Esophagus squamous epithelium (tissue), 5 donors: ENCODE measurements around the gene CACNA1B. TPM values are rescaled to one million over a fixed set of nuclear protein-coding genes. Genes with fewer than 3 reads are reported as not detected.

Experiments
- DNase-seq: peaks from one replicate; lab custom pipeline; 2025; lab: John Stamatoyannopoulos, UW
- H3K27ac ChIP-seq, 4 donors: fragments of 200-600 bp; sonication (generic); one replicate each; pipeline ENCODE4 v1.5.1; 2016 to 2019; ENCODE audit warnings: mild to moderate bottlenecking in 1 of 4
- H3K27me3 ChIP-seq, 4 donors: fragments of 200-600 bp; sonication (generic); 1 replicate in 3 of 4; 2 replicates in 1 of 4; pipeline versions ENCODE4 v1.5.1 to v1.6.0; 2017 to 2021; ENCODE audit warnings: antibody characterized with exemption in 1 of 4
- H3K36me3 ChIP-seq, 3 donors: fragments of 200-600 bp; sonication (generic); one replicate each; pipeline ENCODE4 v1.5.1; 2016 to 2019
- H3K4me1 ChIP-seq, 3 donors: fragments of 200-600 bp; sonication (generic); one replicate each; pipeline ENCODE4 v1.5.1; 2017 to 2019
- H3K4me3 ChIP-seq, 4 donors: fragments of 200-600 bp; sonication (generic); 1 replicate in 3 of 4; 2 replicates in 1 of 4; pipeline ENCODE4 v1.5.1; 2016 to 2019; ENCODE audit warnings: mild to moderate bottlenecking in 2 of 4, moderate library complexity in 1 of 4
- H3K9me3 ChIP-seq, 3 donors: fragments of 200-600 bp; sonication (generic); one replicate each; pipeline ENCODE4 v1.5.1; 2016 to 2019
- CTCF ChIP-seq, 6 experiments: fragments of 450-650 bp in 4 of 6; fragments of 200-600 bp in 2 of 6; sonication (generic) in 2 of 6; IDR thresholded peaks; one replicate each; pipeline ENCODE4 v1.5.1; 2016 to 2019; ENCODE audit warnings: antibody characterized with exemption in 6 of 6, mild to moderate bottlenecking in 4 of 6, moderate library complexity in 4 of 6
- POLR2A ChIP-seq, 4 donors: fragments of 450-650 bp; IDR thresholded peaks; one replicate each; pipeline ENCODE4 v1.6.1; 2017; ENCODE audit warnings: antibody characterized with exemption in 4 of 4, mild to moderate bottlenecking in 4 of 4, moderate library complexity in 3 of 4
- WGBS, 2 donors: methylation state at CpG; one replicate each; pipeline ENCODE4 v1.1.5; 2018; 5-methylcytosine and 5-hydroxymethylcytosine counted together
- intact Hi-C: fragments of 100-400 bp; cut with DNase I; formaldehyde crosslinking; loops from one replicate; pipeline ENCODE4 v1.15.0; 2022
- total RNA-seq, 4 donors: library from RNA; depleted of rRNA; stranded (reverse); fragments of >200 nt; gene quantifications; one replicate each; pipeline ENCODE4 v1.1.0, GENCODE V29; 2016
- donor health status: DM: yes; HTN: yes; CAD: no.

The CACNA1B gene
- total RNA-seq, 4 donors from 2014 or later = not detected

GRCh38 chr9:137866226-137867141, 11.1 kb upstream of the CACNA1B start:
- Histone ChIP-seq H3K27ac (no peak overlapping the region), H3K27me3 (peaks cover 0 to 18% (median 0%) of the 10 kb centered on the region in 4 donors), H3K4me1 (no peaks in the 10 kb centered on the region), H3K36me3 (no peaks in the 10 kb centered on the region), H3K9me3 (peaks cover 0 to 3% (median 0%) of the 10 kb centered on the region in 3 donors), H3K4me3 (no peak overlapping the region)
- no peak for TF ChIP-seq CTCF (IDR thresholded peaks at IDR 0.05)
- no peak for TF ChIP-seq POLR2A (IDR thresholded peaks at IDR 0.05)
- WGBS, 2 donors = 30% methylated on average over 11 to 12 of the region's 21 CpGs
- DNase-seq = no peak
- intact Hi-C loops = no loop called here

GRCh38 chr9:137870432-137870831, 7.2 kb upstream of the CACNA1B start:
- WGBS, 2 donors = 51 to 74% methylated on average over 3 of the region's 3 CpGs
- H3K9me3 ChIP-seq = peaks cover 0 to 3% (median 0%) of the 10 kb centered on the region in 3 donors
- H3K4me1 ChIP-seq = no peaks in the 10 kb centered on the region

GRCh38 chr9:137872296-137872695, 5.3 kb upstream of the CACNA1B start:
- Histone ChIP-seq H3K9me3 (peaks cover 0 to 3% (median 0%) of the 10 kb centered on the region in 3 donors), H3K27ac (no peak overlapping the region)
- 75 to 83% methylated on average over 10 of the region's 10 CpGs for WGBS, 2 donors

More at GRCh38 chr9:137870432-137870831, 7.2 kb upstream of the CACNA1B start:
- no peak overlapping the region for H3K27ac ChIP-seq
- no peak overlapping the region for H3K4me3 ChIP-seq
- DNase-seq = no peak
- TF ChIP-seq CTCF (IDR thresholded peaks at IDR 0.05) = no peak
- TF ChIP-seq POLR2A (IDR thresholded peaks at IDR 0.05) = no peak
- peaks cover 0 to 28% (median 0%) of the 10 kb centered on the region in 4 donors for H3K27me3 ChIP-seq
- H3K36me3 ChIP-seq = no peaks in the 10 kb centered on the region
- intact Hi-C loops = no loop called here

GRCh38 chr9:137873408-137873807, 4.2 kb upstream of the CACNA1B start:
- no peak overlapping the region for H3K27ac ChIP-seq
- peaks cover 0 to 5% (median 4%) of the 10 kb centered on the region in 3 donors for H3K4me1 ChIP-seq
- no peak for DNase-seq
- peaks cover 0 to 3% (median 0%) of the 10 kb centered on the region in 3 donors for H3K9me3 ChIP-seq
- peaks cover 0 to 43% (median 0%) of the 10 kb centered on the region in 4 donors for H3K27me3 ChIP-seq
- H3K36me3 ChIP-seq = no peaks in the 10 kb centered on the region
- H3K4me3 ChIP-seq = no peak overlapping the region
- intact Hi-C loops = no loop called here
- 63 to 81% methylated on average over 4 to 5 of the region's 8 CpGs for WGBS, 2 donors
- TF ChIP-seq POLR2A (IDR thresholded peaks at IDR 0.05) (no peak), CTCF (IDR thresholded peaks at IDR 0.05) (no peak)

More at GRCh38 chr9:137872296-137872695, 5.3 kb upstream of the CACNA1B start:
- Histone ChIP-seq H3K27me3 (peaks cover 0 to 35% (median 0%) of the 10 kb centered on the region in 4 donors), H3K4me3 (no peak overlapping the region), H3K4me1 (no peaks in the 10 kb centered on the region), H3K36me3 (no peaks in the 10 kb centered on the region)
- DNase-seq = no peak
- TF ChIP-seq CTCF (IDR thresholded peaks at IDR 0.05) (no peak), POLR2A (IDR thresholded peaks at IDR 0.05) (no peak)
- intact Hi-C loops = no loop called here

- WGBS, 2 donors = 67 to 72% methylated on average over 9 of the region's 9 CpGs
- no peak overlapping the region for H3K4me3 ChIP-seq
- H3K9me3 ChIP-seq = peaks cover 0 to 3% (median 0%) of the 10 kb centered on the region in 3 donors
- intact Hi-C loops = no loop called here
- H3K27ac ChIP-seq = no peak overlapping the region
- DNase-seq = no peak
- H3K27me3 ChIP-seq = peaks cover 0 to 48% (median 0%) of the 10 kb centered on the region in 4 donors
- no peak for TF ChIP-seq CTCF (IDR thresholded peaks at IDR 0.05)
- TF ChIP-seq POLR2A (IDR thresholded peaks at IDR 0.05) = no peak
- peaks cover 0 to 10% (median 7%) of the 10 kb centered on the region in 3 donors for H3K4me1 ChIP-seq
- no peaks in the 10 kb centered on the region for H3K36me3 ChIP-seq
Measured at GRCh38 chr9:137873858-137874362, 3.7 kb upstream of the CACNA1B start.
